SK-N-SH (cell line): ENCODE measurements around the gene ELAVL2. TPM values are rescaled to one million over a fixed set of nuclear protein-coding genes. Genes with fewer than 3 reads are reported as not detected.

Experiments used
- CTCF ChIA-PET: fragments of 300-600, 350-600 bp; formaldehyde crosslinking; extraction: SDS; loops from one replicate; lab custom pipeline; 2021; lab: Yijun Ruan, JAX
- POLR2A ChIA-PET: fragments of 350-600 bp; sonication (Branson Sonifier 250); formaldehyde crosslinking; extraction: SDS; loops from one replicate; lab custom pipeline; 2020; ENCODE audit warnings: antibody characterized with exemption, inconsistent platforms; lab: Yijun Ruan, JAX
- DNase-seq: peaks from one replicate; pipeline ENCODE4 v3.0.0; 2012
- H2AFZ ChIP-seq: fragments of 200-600 bp; sonication (generic); 2 replicates; pipeline ENCODE4 v1.8.1; 2016; ENCODE audit warnings: antibody characterized with exemption, mild to moderate bottlenecking, low read depth
- H3F3A ChIP-seq: fragments of 200-600 bp; sonication (generic); replicated peaks from 2 replicates; pipeline ENCODE3; 2016; ENCODE audit warnings: antibody characterized with exemption, mild to moderate bottlenecking; ENCODE audit not compliant: insufficient read depth
- H3K27ac ChIP-seq, 2 experiments: fragments of 200-500 bp in 1 of 2; fragments of 200-600 bp in 1 of 2; sonication (Bioruptor generic) in 1 of 2; sonication (generic), shearing (Covaris generic) in 1 of 2; 2 replicates each; pipeline versions ENCODE4 v1.5.1 to v1.6.1; 2014 to 2016; ENCODE audit warnings: low read depth in 2 of 2, inconsistent platforms in 1 of 2, low read length in 1 of 2, mild to moderate bottlenecking in 1 of 2, mixed read lengths in 1 of 2
- H3K27me3 ChIP-seq: fragments of 200-600 bp; sonication (generic), shearing (Covaris generic); 2 replicates; pipeline ENCODE4 v1.6.1; 2016; ENCODE audit warnings: mixed run types; ENCODE audit not compliant: insufficient read depth
- H3K36me3 ChIP-seq, 2 experiments: fragments of 200-500 bp in 1 of 2; fragments of 200-600 bp in 1 of 2; sonication (Bioruptor generic) in 1 of 2; sonication (generic) in 1 of 2; replicated peaks in 1 of 2; 2 replicates each; pipeline versions ENCODE3 to v1.5.1; 2014 to 2016; ENCODE audit warnings: low read length in 1 of 2, mild to moderate bottlenecking in 1 of 2; ENCODE audit not compliant: insufficient read depth in 2 of 2, control insufficient read depth in 1 of 2
- H3K4me1 ChIP-seq, 2 experiments: fragments of 200-500 bp in 1 of 2; fragments of 200-600 bp in 1 of 2; sonication (Bioruptor generic) in 1 of 2; sonication (generic), shearing (Covaris generic) in 1 of 2; 2 replicates each; pipeline versions ENCODE4 v1.5.1 to v1.6.1; 2014 to 2016; ENCODE audit warnings: low read depth in 1 of 2, low read length in 1 of 2, mixed run types in 1 of 2; ENCODE audit not compliant: insufficient read depth in 2 of 2, control insufficient read depth in 1 of 2
- H3K4me2 ChIP-seq: fragments of 200-600 bp; sonication (generic), shearing (Covaris generic); 2 replicates; pipeline ENCODE4 v1.6.1; 2017; ENCODE audit warnings: mixed run types
- H3K4me3 ChIP-seq, 2 experiments: fragments of 200-500 bp in 1 of 2; fragments of 200-600 bp in 1 of 2; sonication (Bioruptor generic) in 1 of 2; sonication (generic), shearing (Covaris generic) in 1 of 2; 2 replicates each; pipeline versions ENCODE4 v1.5.1 to v1.8.1; 2014 to 2016; ENCODE audit warnings: low read depth in 2 of 2, inconsistent platforms in 1 of 2, low read length in 1 of 2, mild to moderate bottlenecking in 1 of 2, mixed read lengths in 1 of 2, moderate library complexity in 1 of 2
- H3K79me2 ChIP-seq: fragments of 200-600 bp; sonication (generic); 2 replicates; pipeline ENCODE4 v1.8.1; 2017; ENCODE audit warnings: mild to moderate bottlenecking; ENCODE audit not compliant: insufficient read depth
- H3K9ac ChIP-seq: fragments of 200-600 bp; sonication (generic); 2 replicates; pipeline ENCODE4 v1.6.1; 2017; ENCODE audit warnings: mixed run types
- H3K9me2 ChIP-seq: fragments of 200-600 bp; sonication (generic); 2 replicates; pipeline ENCODE4 v1.6.1; 2017; ENCODE audit warnings: mixed run types
- H3K9me3 ChIP-seq: fragments of 200-600 bp; sonication (generic); 2 replicates; pipeline ENCODE4 v1.6.1; 2017; ENCODE audit warnings: mixed run types, mild to moderate bottlenecking, moderate library complexity
- H4K20me1 ChIP-seq: fragments of 200-600 bp; sonication (generic); 2 replicates; pipeline ENCODE4 v1.6.1; 2017; ENCODE audit warnings: mild to moderate bottlenecking, mixed run types; ENCODE audit not compliant: insufficient read depth
- EZH2phosphoT487 ChIP-seq: fragments of 200-600 bp; sonication (generic); IDR thresholded peaks from 2 replicates; pipeline ENCODE4 v1.6.1; 2017; ENCODE audit warnings: low read depth, mixed run types, mild to moderate bottlenecking, antibody characterized with exemption, moderate library complexity, borderline replicate concordance
- FOXM1 ChIP-seq: IDR thresholded peaks from 2 replicates; pipeline ENCODE4 v1.4.0; 2012; ENCODE audit warnings: low read depth, mild to moderate bottlenecking
- GABPA ChIP-seq: IDR thresholded peaks from 2 replicates; pipeline ENCODE4 v1.4.0; 2012; ENCODE audit warnings: low read depth, mild to moderate bottlenecking
- MEF2A ChIP-seq: IDR thresholded peaks from 2 replicates; pipeline ENCODE4 v1.4.0; 2012; ENCODE audit warnings: low read depth, borderline replicate concordance
- MXI1 ChIP-seq: IDR thresholded peaks from 2 replicates; pipeline ENCODE4 v1.6.1; 2012; ENCODE audit warnings: mild to moderate bottlenecking, low read depth, low read length, improper control_type of control experiment
- NFIC ChIP-seq: IDR thresholded peaks from 2 replicates; pipeline ENCODE4 v1.4.0; 2012; ENCODE audit warnings: borderline replicate concordance
- NRF1 ChIP-seq: IDR thresholded peaks from 2 replicates; pipeline ENCODE4 v1.6.1; 2012; ENCODE audit warnings: low read depth, mild to moderate bottlenecking, low read length
- POLR2AphosphoS5 ChIP-seq: IDR thresholded peaks from 2 replicates; pipeline ENCODE4 v1.6.1; 2012; ENCODE audit warnings: low read depth, low read length
- REST ChIP-seq: IDR thresholded peaks from 2 replicates; pipeline ENCODE4 v1.6.1; 2012; ENCODE audit warnings: mild to moderate bottlenecking, low read depth, low read length, moderate library complexity
- RFX5 ChIP-seq: IDR thresholded peaks from 2 replicates; pipeline ENCODE4 v1.6.1; 2012; ENCODE audit warnings: mild to moderate bottlenecking, improper control_type of control experiment, low read length
- TAF1 ChIP-seq: IDR thresholded peaks from 2 replicates; pipeline ENCODE4 v1.6.1; 2012; ENCODE audit warnings: low read depth, mild to moderate bottlenecking, low read length, moderate library complexity, borderline replicate concordance
- TEAD4 ChIP-seq: IDR thresholded peaks from 2 replicates; pipeline ENCODE4 v1.4.0; 2012; ENCODE audit warnings: mild to moderate bottlenecking, borderline replicate concordance; ENCODE audit not compliant: insufficient read depth
- USF2 ChIP-seq: fragments of 150-350 bp; IDR thresholded peaks from 2 replicates; pipeline ENCODE4 v1.6.1; 2017; ENCODE audit warnings: antibody characterized with exemption, low read length, low read depth, borderline replicate concordance
- YY1 ChIP-seq: IDR thresholded peaks from 2 replicates; pipeline ENCODE4 v1.4.0; 2012; ENCODE audit warnings: low read depth, mild to moderate bottlenecking
- WGBS: methylation state at CpG from one replicate; pipeline ENCODE4 v1.1.6; 2017; ENCODE audit warnings: low lambda C conversion rate; 5-methylcytosine and 5-hydroxymethylcytosine counted together
- polyA plus RNA-seq, 3 experiments: library from polyadenylated mRNA; depleted of rRNA; stranded (reverse); fragments of >200 nt; gene quantifications; 2 replicates each; pipeline ENCODE4 v1.2.3, GENCODE V29; 2012
- TF ChIP-seq, protein P1 (sequence below): IDR thresholded peaks from 2 replicates; pipeline ENCODE4 v1.4.0; 2012; ENCODE audit warnings: low read depth, borderline replicate concordance

ELAVL2 gene
- polyA plus RNA-seq, 1 of the 3 experiments (the other 2 are of a cell fraction), result 0.15 TPM

DNA sequence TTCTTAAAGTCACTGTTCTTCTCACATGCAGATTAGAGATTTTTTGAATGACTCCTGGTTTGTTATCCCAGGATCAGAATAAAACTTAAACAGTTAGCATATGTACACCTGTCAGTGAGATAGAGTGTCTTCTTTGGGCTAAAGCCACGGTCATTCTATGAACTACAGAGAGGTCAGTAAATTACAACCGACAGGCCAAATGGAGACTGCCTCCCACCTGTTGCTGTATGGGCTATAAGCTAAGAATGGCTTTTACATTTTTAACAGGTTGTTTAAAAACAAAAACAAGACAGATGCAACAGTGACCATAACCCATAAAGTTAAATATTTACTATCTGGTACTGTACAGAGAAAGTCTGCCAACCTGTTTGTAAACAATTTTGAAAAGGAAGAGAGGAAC lies 125.7 kb downstream of the ELAVL2 start:
- no peaks in the 10 kb centered on the region for H4K20me1 ChIP-seq
- H3K4me1 ChIP-seq, result peaks cover 0 to 3% of the 10 kb centered on the region in 2 experiments; a peak in 1 of 4 replicates
- no peaks in the 10 kb centered on the region for H3F3A ChIP-seq
- H3K79me2 ChIP-seq, result no peaks in the 10 kb centered on the region
- no peak overlapping the region for H2AFZ ChIP-seq
- TF ChIP-seq YY1 (no peak), REST (no peak), GABPA (no peak), MXI1 (no peak), MEF2A (no peak), USF2 (no peak), NFIC (no peak), NRF1 (no peak), EZH2phosphoT487 (no peak), POLR2AphosphoS5 (no peak), RFX5 (no peak), TAF1 (no peak), TEAD4 (no peak), FOXM1 (no peak)
- TF ChIP-seq, protein P1, sequence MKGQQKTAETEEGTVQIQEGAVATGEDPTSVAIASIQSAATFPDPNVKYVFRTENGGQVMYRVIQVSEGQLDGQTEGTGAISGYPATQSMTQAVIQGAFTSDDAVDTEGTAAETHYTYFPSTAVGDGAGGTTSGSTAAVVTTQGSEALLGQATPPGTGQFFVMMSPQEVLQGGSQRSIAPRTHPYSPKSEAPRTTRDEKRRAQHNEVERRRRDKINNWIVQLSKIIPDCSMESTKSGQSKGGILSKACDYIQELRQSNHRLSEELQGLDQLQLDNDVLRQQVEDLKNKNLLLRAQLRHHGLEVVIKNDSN, result no peak
- 26% methylated on average over 2 of the region's 2 CpGs for WGBS
- ChIA-PET CTCF (interaction anchor here (0.6 to 1.6 kb wide), 4 partner anchors 8 to 128 kb away, joined by 3 read pairs; no protein-coding TSS in a partner anchor), POLR2A (no interaction called here)
- H3K4me3 ChIP-seq, result no peak overlapping the region
- H3K36me3 ChIP-seq, result no peaks in the 10 kb centered on the region
- no peak overlapping the region for H3K9ac ChIP-seq
- H3K9me3 ChIP-seq, result no peaks in the 10 kb centered on the region
- no peak for DNase-seq
- H3K27ac ChIP-seq, result no peak overlapping the region
- H3K27me3 ChIP-seq, result no peaks in the 10 kb centered on the region
- no peak overlapping the region for H3K4me2 ChIP-seq
- H3K9me2 ChIP-seq, result no peaks in the 10 kb centered on the region
